GM19035 (cell line): ENCODE results near the gene ABCC4.
A peak's percentile ranks its signal among the peaks of the same experiment; 100 is the strongest.
"Not testable (repeated sequence)": the region's sequence is repeated elsewhere in the genome, so short reads cannot be mapped to it uniquely, and the experiment has no call there.

Experiments
- ATAC-seq: cut with Tn5 transposase; IDR thresholded peaks from one replicate; pipeline ENCODE4 v1.9.1; 2021; ENCODE audit not compliant: unreplicated experiment

ABCC4 gene

GRCh38 chr13:95300625-95301182, 547 bp downstream of the ABCC4 start:
- ATAC-seq: peak; percentile 42

GRCh38 chr13:95298971-95299621, 2.2 kb downstream of the ABCC4 start:
- no peak for ATAC-seq

- ATAC-seq: no peak
These were observed 2.9 kb downstream of the ABCC4 start for GRCh38 chr13:95298169-95298965.

GRCh38 chr13:95296326-95296925, 4.8 kb downstream of the ABCC4 start:
- no peak for ATAC-seq

GRCh38 chr13:95295026-95295425, 6.2 kb downstream of the ABCC4 start:
- ATAC-seq: no peak

GRCh38 chr13:95292622-95293021, 8.6 kb downstream of the ABCC4 start:
- ATAC-seq: no peak

- ATAC-seq: not testable (repeated sequence)
These were observed 11.3 kb downstream of the ABCC4 start for GRCh38 chr13:95289901-95290300.

GRCh38 chr13:95289020-95289444, 12.2 kb downstream of the ABCC4 start:
- no peak for ATAC-seq

- ATAC-seq: no peak
These were observed 16.8 kb downstream of the ABCC4 start for GRCh38 chr13:95284436-95284835.

- ATAC-seq: no peak
These were observed 22.2 kb downstream of the ABCC4 start for GRCh38 chr13:95279016-95279415.

- no peak for ATAC-seq
These were observed 25.2 kb downstream of the ABCC4 start for GRCh38 chr13:95276037-95276505.

GRCh38 chr13:95275322-95276036, 25.8 kb downstream of the ABCC4 start:
- ATAC-seq: no peak

GRCh38 chr13:95273592-95274132, 27.6 kb downstream of the ABCC4 start:
- not testable (repeated sequence) for ATAC-seq

- not testable (repeated sequence) for ATAC-seq
These were observed 29.2 kb downstream of the ABCC4 start for GRCh38 chr13:95272076-95272475.

GRCh38 chr13:95269756-95270155, 31.5 kb downstream of the ABCC4 start:
- ATAC-seq: no peak

- ATAC-seq: not testable (repeated sequence)
These were observed 32.7 kb downstream of the ABCC4 start for GRCh38 chr13:95268343-95269065.

GRCh38 chr13:95267662-95268342, 33.4 kb downstream of the ABCC4 start:
- no peak for ATAC-seq

GRCh38 chr13:95264225-95264624, 37.0 kb downstream of the ABCC4 start:
- no peak for ATAC-seq

- ATAC-seq: no peak
These were observed 38.3 kb downstream of the ABCC4 start for GRCh38 chr13:95262837-95263384.
